SK-N-SH (cell line): ENCODE data around the gene NFATC2IP. TPM values are rescaled to one million over a fixed set of nuclear protein-coding genes. Genes with fewer than 3 reads are reported as not detected.

Source experiments
- CTCF ChIA-PET: fragments of 300-600, 350-600 bp; formaldehyde crosslinking; extraction: SDS; loops from one replicate; lab custom pipeline; 2021; lab: Yijun Ruan, JAX
- POLR2A ChIA-PET: fragments of 350-600 bp; sonication (Branson Sonifier 250); formaldehyde crosslinking; extraction: SDS; loops from one replicate; lab custom pipeline; 2020; ENCODE audit warnings: antibody characterized with exemption, inconsistent platforms; lab: Yijun Ruan, JAX
- DNase-seq: peaks from one replicate; pipeline ENCODE4 v3.0.0; 2012
- H2AFZ ChIP-seq: fragments of 200-600 bp; sonication (generic); 2 replicates; pipeline ENCODE4 v1.8.1; 2016; ENCODE audit warnings: antibody characterized with exemption, mild to moderate bottlenecking, low read depth
- H3F3A ChIP-seq: fragments of 200-600 bp; sonication (generic); replicated peaks from 2 replicates; pipeline ENCODE3; 2016; ENCODE audit warnings: antibody characterized with exemption, mild to moderate bottlenecking; ENCODE audit not compliant: insufficient read depth
- H3K27ac ChIP-seq, 2 experiments: fragments of 200-500 bp in 1 of 2; fragments of 200-600 bp in 1 of 2; sonication (Bioruptor generic) in 1 of 2; sonication (generic), shearing (Covaris generic) in 1 of 2; 2 replicates each; pipeline versions ENCODE4 v1.5.1 to v1.6.1; 2014 to 2016; ENCODE audit warnings: low read depth in 2 of 2, inconsistent platforms in 1 of 2, low read length in 1 of 2, mild to moderate bottlenecking in 1 of 2, mixed read lengths in 1 of 2
- H3K27me3 ChIP-seq: fragments of 200-600 bp; sonication (generic), shearing (Covaris generic); 2 replicates; pipeline ENCODE4 v1.6.1; 2016; ENCODE audit warnings: mixed run types; ENCODE audit not compliant: insufficient read depth
- H3K36me3 ChIP-seq, 2 experiments: fragments of 200-500 bp in 1 of 2; fragments of 200-600 bp in 1 of 2; sonication (Bioruptor generic) in 1 of 2; sonication (generic) in 1 of 2; replicated peaks in 1 of 2; 2 replicates each; pipeline versions ENCODE3 to v1.5.1; 2014 to 2016; ENCODE audit warnings: low read length in 1 of 2, mild to moderate bottlenecking in 1 of 2; ENCODE audit not compliant: insufficient read depth in 2 of 2, control insufficient read depth in 1 of 2
- H3K4me1 ChIP-seq, 2 experiments: fragments of 200-500 bp in 1 of 2; fragments of 200-600 bp in 1 of 2; sonication (Bioruptor generic) in 1 of 2; sonication (generic), shearing (Covaris generic) in 1 of 2; 2 replicates each; pipeline versions ENCODE4 v1.5.1 to v1.6.1; 2014 to 2016; ENCODE audit warnings: low read depth in 1 of 2, low read length in 1 of 2, mixed run types in 1 of 2; ENCODE audit not compliant: insufficient read depth in 2 of 2, control insufficient read depth in 1 of 2
- H3K4me2 ChIP-seq: fragments of 200-600 bp; sonication (generic), shearing (Covaris generic); 2 replicates; pipeline ENCODE4 v1.6.1; 2017; ENCODE audit warnings: mixed run types
- H3K4me3 ChIP-seq, 2 experiments: fragments of 200-500 bp in 1 of 2; fragments of 200-600 bp in 1 of 2; sonication (Bioruptor generic) in 1 of 2; sonication (generic), shearing (Covaris generic) in 1 of 2; 2 replicates each; pipeline versions ENCODE4 v1.5.1 to v1.8.1; 2014 to 2016; ENCODE audit warnings: low read depth in 2 of 2, inconsistent platforms in 1 of 2, low read length in 1 of 2, mild to moderate bottlenecking in 1 of 2, mixed read lengths in 1 of 2, moderate library complexity in 1 of 2
- H3K79me2 ChIP-seq: fragments of 200-600 bp; sonication (generic); 2 replicates; pipeline ENCODE4 v1.8.1; 2017; ENCODE audit warnings: mild to moderate bottlenecking; ENCODE audit not compliant: insufficient read depth
- H3K9ac ChIP-seq: fragments of 200-600 bp; sonication (generic); 2 replicates; pipeline ENCODE4 v1.6.1; 2017; ENCODE audit warnings: mixed run types
- H3K9me2 ChIP-seq: fragments of 200-600 bp; sonication (generic); 2 replicates; pipeline ENCODE4 v1.6.1; 2017; ENCODE audit warnings: mixed run types
- H3K9me3 ChIP-seq: fragments of 200-600 bp; sonication (generic); 2 replicates; pipeline ENCODE4 v1.6.1; 2017; ENCODE audit warnings: mixed run types, mild to moderate bottlenecking, moderate library complexity
- H4K20me1 ChIP-seq: fragments of 200-600 bp; sonication (generic); 2 replicates; pipeline ENCODE4 v1.6.1; 2017; ENCODE audit warnings: mild to moderate bottlenecking, mixed run types; ENCODE audit not compliant: insufficient read depth
- CHD2 ChIP-seq: fragments of 150-350 bp; IDR thresholded peaks from 2 replicates; pipeline ENCODE4 v1.6.1; 2018; ENCODE audit warnings: low read length; ENCODE audit not compliant: partially characterized antibody
- FOXJ3 ChIP-seq: sonication (generic); formaldehyde crosslinking; IDR thresholded peaks from 2 replicates; pipeline ENCODE4 v1.5.1; 2020; ENCODE audit warnings: mild to moderate bottlenecking, missing genetic modification reagents
- FOXM1 ChIP-seq: IDR thresholded peaks from 2 replicates; pipeline ENCODE4 v1.4.0; 2012; ENCODE audit warnings: low read depth, mild to moderate bottlenecking
- GABPA ChIP-seq: IDR thresholded peaks from 2 replicates; pipeline ENCODE4 v1.4.0; 2012; ENCODE audit warnings: low read depth, mild to moderate bottlenecking
- GATA2 ChIP-seq: sonication (generic); formaldehyde crosslinking; IDR thresholded peaks from 2 replicates; pipeline ENCODE4 v1.5.0; 2020; ENCODE audit warnings: mild to moderate bottlenecking, missing genetic modification reagents
- MEF2A ChIP-seq: IDR thresholded peaks from 2 replicates; pipeline ENCODE4 v1.4.0; 2012; ENCODE audit warnings: low read depth, borderline replicate concordance
- NFIC ChIP-seq: IDR thresholded peaks from 2 replicates; pipeline ENCODE4 v1.4.0; 2012; ENCODE audit warnings: borderline replicate concordance
- POLR2AphosphoS5 ChIP-seq: IDR thresholded peaks from 2 replicates; pipeline ENCODE4 v1.6.1; 2012; ENCODE audit warnings: low read depth, low read length
- RAD21 ChIP-seq: IDR thresholded peaks from 2 replicates; pipeline ENCODE4 v1.6.1; 2012; ENCODE audit warnings: mild to moderate bottlenecking, low read length
- REST ChIP-seq: IDR thresholded peaks from 2 replicates; pipeline ENCODE4 v1.6.1; 2012; ENCODE audit warnings: mild to moderate bottlenecking, low read depth, low read length, moderate library complexity
- RXRA ChIP-seq: IDR thresholded peaks from 2 replicates; pipeline ENCODE4 v1.4.0; 2012; ENCODE audit warnings: low read depth, mild to moderate bottlenecking, borderline replicate concordance
- TAF1 ChIP-seq: IDR thresholded peaks from 2 replicates; pipeline ENCODE4 v1.6.1; 2012; ENCODE audit warnings: low read depth, mild to moderate bottlenecking, low read length, moderate library complexity, borderline replicate concordance
- TEAD4 ChIP-seq: IDR thresholded peaks from 2 replicates; pipeline ENCODE4 v1.4.0; 2012; ENCODE audit warnings: mild to moderate bottlenecking, borderline replicate concordance; ENCODE audit not compliant: insufficient read depth
- ZBTB33 ChIP-seq: IDR thresholded peaks from 2 replicates; pipeline ENCODE4 v1.4.0; 2012; ENCODE audit warnings: low read depth, borderline replicate concordance
- WGBS: methylation state at CpG from one replicate; pipeline ENCODE4 v1.1.6; 2017; ENCODE audit warnings: low lambda C conversion rate; 5-methylcytosine and 5-hydroxymethylcytosine counted together
- polyA plus RNA-seq, 3 experiments: library from polyadenylated mRNA; depleted of rRNA; stranded (reverse); fragments of >200 nt; gene quantifications; 2 replicates each; pipeline ENCODE4 v1.2.3, GENCODE V29; 2012
- TF ChIP-seq, protein P1 (sequence below): fragments of 150-350 bp; IDR thresholded peaks from 2 replicates; pipeline ENCODE4 v1.6.1; 2017; ENCODE audit warnings: antibody characterized with exemption, low read length, low read depth, borderline replicate concordance
- TF ChIP-seq, protein P2 (sequence below): IDR thresholded peaks from 2 replicates; pipeline ENCODE4; 2012
- TF ChIP-seq, protein P3 (sequence below): IDR thresholded peaks from 2 replicates; pipeline ENCODE4 v1.4.0; 2012; ENCODE audit warnings: low read depth, borderline replicate concordance

The NFATC2IP gene
- polyA plus RNA-seq, 1 of the 3 experiments (the other 2 are of a cell fraction): 41.9 TPM

DNA sequence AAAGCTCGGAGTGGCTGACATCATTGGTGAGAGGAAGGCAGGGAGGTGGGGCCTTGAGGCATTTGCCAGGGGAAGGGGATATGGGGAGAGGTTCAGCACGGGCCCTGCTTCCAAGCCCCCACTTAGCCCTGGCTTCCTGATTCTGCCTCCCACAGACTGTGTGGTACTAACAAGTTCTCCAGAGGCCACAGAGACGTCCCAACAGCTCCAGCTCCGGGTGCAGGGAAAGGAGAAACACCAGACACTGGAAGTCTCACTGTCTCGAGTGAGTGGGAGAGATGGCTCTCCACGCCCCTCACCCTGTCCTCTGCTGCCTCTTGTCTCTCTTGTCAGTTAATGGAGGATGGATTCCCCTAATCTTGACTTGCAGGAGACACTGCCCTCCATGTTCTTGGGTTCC, 8.1 kb downstream of the NFATC2IP start:
- no peaks in the 10 kb centered on the region for H3F3A ChIP-seq
- H3K36me3 ChIP-seq: peaks cover 44 to 52% of the 10 kb centered on the region in 2 experiments
- H4K20me1 ChIP-seq: no peaks in the 10 kb centered on the region
- no peaks in the 10 kb centered on the region for H3K9me3 ChIP-seq
- H3K4me1 ChIP-seq: no peaks in the 10 kb centered on the region
- no peaks in the 10 kb centered on the region for H3K9me2 ChIP-seq
- no peaks in the 10 kb centered on the region for H3K27me3 ChIP-seq
- no peak overlapping the region for H3K4me2 ChIP-seq
- POLR2A ChIA-PET: no interaction called here
- no peak overlapping the region for H3K9ac ChIP-seq
- H3K79me2 ChIP-seq: 0 out of 2 replicates have a peak, but pooled peaks cover 2% of the 10 kb centered on the region
- 79% methylated on average over 5 of the region's 6 CpGs for WGBS
- TF ChIP-seq NFIC: no peak
- no peak for TF ChIP-seq TAF1
- no peak for TF ChIP-seq ZBTB33
- TF ChIP-seq FOXJ3 (CRISPR knock-in tag): no peak
- no peak for TF ChIP-seq RXRA
- no peak for TF ChIP-seq MEF2A
- H3K4me3 ChIP-seq: no peak overlapping the region
- no peak overlapping the region for H2AFZ ChIP-seq
- CTCF ChIA-PET: interaction anchor here (1.4 kb wide), 1 partner anchor 14 kb away, joined by 6 read pairs; no protein-coding TSS in a partner anchor
- DNase-seq: no peak
- H3K27ac ChIP-seq: no peak overlapping the region

- POLR2A ChIA-PET: no interaction called here
- CTCF ChIA-PET: interaction anchor here (1.0 to 1.3 kb wide), 2 partner anchors 10 to 118 kb away, joined by 3 to 5 read pairs; partner anchors contain the start of genes SPNS1 and TUFM
- H3K4me2 ChIP-seq: no peak overlapping the region
- TF ChIP-seq, protein P1, sequence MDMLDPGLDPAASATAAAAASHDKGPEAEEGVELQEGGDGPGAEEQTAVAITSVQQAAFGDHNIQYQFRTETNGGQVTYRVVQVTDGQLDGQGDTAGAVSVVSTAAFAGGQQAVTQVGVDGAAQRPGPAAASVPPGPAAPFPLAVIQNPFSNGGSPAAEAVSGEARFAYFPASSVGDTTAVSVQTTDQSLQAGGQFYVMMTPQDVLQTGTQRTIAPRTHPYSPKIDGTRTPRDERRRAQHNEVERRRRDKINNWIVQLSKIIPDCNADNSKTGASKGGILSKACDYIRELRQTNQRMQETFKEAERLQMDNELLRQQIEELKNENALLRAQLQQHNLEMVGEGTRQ: no peak
- TF ChIP-seq POLR2AphosphoS5: no peak
- no peak for TF ChIP-seq REST
- TF ChIP-seq CHD2: no peak
- TF ChIP-seq, protein P2, sequence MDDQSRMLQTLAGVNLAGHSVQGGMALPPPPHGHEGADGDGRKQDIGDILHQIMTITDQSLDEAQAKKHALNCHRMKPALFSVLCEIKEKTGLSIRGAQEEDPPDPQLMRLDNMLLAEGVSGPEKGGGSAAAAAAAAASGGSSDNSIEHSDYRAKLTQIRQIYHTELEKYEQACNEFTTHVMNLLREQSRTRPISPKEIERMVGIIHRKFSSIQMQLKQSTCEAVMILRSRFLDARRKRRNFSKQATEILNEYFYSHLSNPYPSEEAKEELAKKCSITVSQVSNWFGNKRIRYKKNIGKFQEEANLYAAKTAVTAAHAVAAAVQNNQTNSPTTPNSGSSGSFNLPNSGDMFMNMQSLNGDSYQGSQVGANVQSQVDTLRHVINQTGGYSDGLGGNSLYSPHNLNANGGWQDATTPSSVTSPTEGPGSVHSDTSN: no peak
- TF ChIP-seq GATA2 (CRISPR knock-in tag): no peak
- no peak for TF ChIP-seq TEAD4
- TF ChIP-seq RAD21: no peak
- TF ChIP-seq, protein P3, sequence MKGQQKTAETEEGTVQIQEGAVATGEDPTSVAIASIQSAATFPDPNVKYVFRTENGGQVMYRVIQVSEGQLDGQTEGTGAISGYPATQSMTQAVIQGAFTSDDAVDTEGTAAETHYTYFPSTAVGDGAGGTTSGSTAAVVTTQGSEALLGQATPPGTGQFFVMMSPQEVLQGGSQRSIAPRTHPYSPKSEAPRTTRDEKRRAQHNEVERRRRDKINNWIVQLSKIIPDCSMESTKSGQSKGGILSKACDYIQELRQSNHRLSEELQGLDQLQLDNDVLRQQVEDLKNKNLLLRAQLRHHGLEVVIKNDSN: no peak
- TF ChIP-seq GABPA: no peak
- TF ChIP-seq ZBTB33: no peak
- TF ChIP-seq FOXM1: no peak
Observed at GRCh38 chr16:28964072-28964471, 13.3 kb downstream of the NFATC2IP start.

More at GRCh38 chr16:28964072-28964471, 13.3 kb downstream of the NFATC2IP start:
- Histone ChIP-seq H3K4me1 (no peaks in the 10 kb centered on the region), H3K9ac (no peak overlapping the region), H4K20me1 (no peaks in the 10 kb centered on the region), H3K9me3 (no peaks in the 10 kb centered on the region), H3K36me3 (peaks cover 24 to 34% of the 10 kb centered on the region in 2 experiments), H3K79me2 (no peaks in the 10 kb centered on the region), H3F3A (peaks cover 4% of the 10 kb centered on the region), H3K27ac (no peak overlapping the region), H3K27me3 (no peaks in the 10 kb centered on the region), H3K9me2 (no peaks in the 10 kb centered on the region), H2AFZ (no peak overlapping the region), H3K4me3 (no peak overlapping the region)
- WGBS: 88% methylated on average over 3 of the region's 3 CpGs
- no peak for DNase-seq
